Hepatocyte (in vitro differentiated cells): ENCODE measurements around the gene EYS.

ENCODE experiments used
- EZH2 ChIP-seq: fragments of 200-600 bp; sonication (generic); IDR thresholded peaks from 2 replicates; pipeline ENCODE4 v1.6.1; 2016; ENCODE audit warnings: antibody characterized with exemption, mild to moderate bottlenecking, borderline replicate concordance
- EZH2phosphoT487 ChIP-seq: fragments of 200-600 bp; sonication (generic); IDR thresholded peaks from one replicate; pipeline ENCODE4 v1.6.1; 2018; ENCODE audit warnings: antibody characterized with exemption, mild to moderate bottlenecking, low read depth, moderate library complexity; ENCODE audit not compliant: unreplicated experiment, severe bottlenecking
- TF ChIP-seq, protein P1 (sequence below): fragments of 200-600 bp; sonication (generic); IDR thresholded peaks from 2 replicates; pipeline ENCODE4 v1.5.1; 2016; ENCODE audit warnings: antibody characterized with exemption, mild to moderate bottlenecking; ENCODE audit not compliant: poor library complexity

DNA sequence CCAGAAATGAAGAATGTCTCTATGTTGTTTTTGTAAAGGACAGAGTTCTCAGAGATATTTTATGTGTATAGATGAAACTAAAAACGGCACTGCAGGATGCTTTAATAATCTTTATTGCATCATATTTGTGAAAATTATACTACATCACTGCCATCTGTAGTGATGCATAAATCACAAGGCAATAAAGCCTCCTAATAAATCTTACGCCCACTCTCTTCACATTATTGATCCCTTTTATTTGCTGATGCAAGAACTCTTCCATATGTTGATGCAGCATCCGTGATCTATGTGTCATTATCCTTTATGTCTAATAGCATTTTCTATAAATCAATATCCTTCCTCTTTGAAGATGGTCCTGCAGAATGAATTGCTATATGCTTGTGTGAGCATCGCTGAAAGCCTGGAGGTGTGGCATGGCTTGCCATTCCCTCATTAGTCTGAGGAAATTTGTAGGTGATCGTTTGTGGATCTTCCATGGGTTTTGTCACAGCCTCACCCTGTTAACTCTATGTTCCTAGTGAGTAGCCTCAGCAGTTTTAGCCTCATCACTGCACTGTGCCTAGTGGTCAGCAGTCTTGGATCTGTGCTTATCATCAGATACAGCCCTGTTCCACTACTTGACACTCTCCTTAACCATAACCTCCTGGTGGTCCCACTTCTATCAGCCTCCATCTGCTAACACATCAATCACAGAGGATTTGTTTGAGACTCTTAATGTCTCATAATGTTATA is 983.5 kb downstream of the EYS start:
- TF ChIP-seq, protein P1, sequence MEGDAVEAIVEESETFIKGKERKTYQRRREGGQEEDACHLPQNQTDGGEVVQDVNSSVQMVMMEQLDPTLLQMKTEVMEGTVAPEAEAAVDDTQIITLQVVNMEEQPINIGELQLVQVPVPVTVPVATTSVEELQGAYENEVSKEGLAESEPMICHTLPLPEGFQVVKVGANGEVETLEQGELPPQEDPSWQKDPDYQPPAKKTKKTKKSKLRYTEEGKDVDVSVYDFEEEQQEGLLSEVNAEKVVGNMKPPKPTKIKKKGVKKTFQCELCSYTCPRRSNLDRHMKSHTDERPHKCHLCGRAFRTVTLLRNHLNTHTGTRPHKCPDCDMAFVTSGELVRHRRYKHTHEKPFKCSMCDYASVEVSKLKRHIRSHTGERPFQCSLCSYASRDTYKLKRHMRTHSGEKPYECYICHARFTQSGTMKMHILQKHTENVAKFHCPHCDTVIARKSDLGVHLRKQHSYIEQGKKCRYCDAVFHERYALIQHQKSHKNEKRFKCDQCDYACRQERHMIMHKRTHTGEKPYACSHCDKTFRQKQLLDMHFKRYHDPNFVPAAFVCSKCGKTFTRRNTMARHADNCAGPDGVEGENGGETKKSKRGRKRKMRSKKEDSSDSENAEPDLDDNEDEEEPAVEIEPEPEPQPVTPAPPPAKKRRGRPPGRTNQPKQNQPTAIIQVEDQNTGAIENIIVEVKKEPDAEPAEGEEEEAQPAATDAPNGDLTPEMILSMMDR, result no peak
- TF ChIP-seq EZH2, result no peak
- TF ChIP-seq EZH2phosphoT487, result no peak
